Measurements from ENCODE around the gene SLC25A21.

- TF ChIP-seq CTCF (IDR thresholded peaks at IDR 0.05), result no peak
- no peak for TF ChIP-seq POLR2A (IDR thresholded peaks at IDR 0.05)
Observed at GRCh38 chr14:36860831-36861230, 311.6 kb downstream of the SLC25A21 start.
